NCI-H1694 treated with DMSO at 0.1 percent for 48 hours (cell line): Measurements from ENCODE around the gene SLCO4A1.

Experiments used
- DNase-seq: peaks from one replicate; lab custom pipeline; 2025; lab: John Stamatoyannopoulos, UW

SLCO4A1 gene

GRCh38 chr20:62652041-62652893, 10.0 kb downstream of the SLCO4A1 start:
- no peak for DNase-seq

- no peak for DNase-seq
Measured at GRCh38 chr20:62652894-62653305, 10.6 kb downstream of the SLCO4A1 start.

GRCh38 chr20:62653373-62653772, 11.1 kb downstream of the SLCO4A1 start:
- no peak for DNase-seq

- DNase-seq = no peak
Measured at GRCh38 chr20:62653951-62654685, 11.8 kb downstream of the SLCO4A1 start.

GRCh38 chr20:62655282-62656196, 13.2 kb downstream of the SLCO4A1 start:
- DNase-seq = no peak

GRCh38 chr20:62656197-62656918, 14.1 kb downstream of the SLCO4A1 start:
- no peak for DNase-seq

- no peak for DNase-seq
Measured at GRCh38 chr20:62656919-62657588, 14.8 kb downstream of the SLCO4A1 start.

GRCh38 chr20:62657589-62657942, 15.3 kb downstream of the SLCO4A1 start:
- no peak for DNase-seq

- no peak for DNase-seq
Measured at GRCh38 chr20:62657956-62658355, 15.7 kb downstream of the SLCO4A1 start.

GRCh38 chr20:62658593-62659178, 16.4 kb downstream of the SLCO4A1 start:
- no peak for DNase-seq

GRCh38 chr20:62659488-62660239, 17.4 kb downstream of the SLCO4A1 start:
- DNase-seq = no peak

GRCh38 chr20:62660240-62660615, 17.9 kb downstream of the SLCO4A1 start:
- no peak for DNase-seq

GRCh38 chr20:62660768-62661167, 18.5 kb downstream of the SLCO4A1 start:
- no peak for DNase-seq

GRCh38 chr20:62661647-62662046, 19.3 kb downstream of the SLCO4A1 start:
- DNase-seq = no peak

GRCh38 chr20:62662422-62662821, 20.1 kb downstream of the SLCO4A1 start:
- DNase-seq = no peak

- no peak for DNase-seq
Measured at GRCh38 chr20:62663145-62664018, 21.1 kb downstream of the SLCO4A1 start.

- no peak for DNase-seq
Measured at GRCh38 chr20:62664019-62664971, 22.0 kb downstream of the SLCO4A1 start.
